Prostate gland (tissue), 2 donors: ENCODE results near the gene ARMC12.

ENCODE experiments used
- POLR2A ChIP-seq: fragments of 450-650 bp; IDR thresholded peaks from one replicate; pipeline ENCODE4 v1.6.1; 2016; ENCODE audit warnings: antibody characterized with exemption, mild to moderate bottlenecking
- TF ChIP-seq, protein P1 (sequence below), 4 experiments: fragments of 200-600 bp in 2 of 4; fragments of 450-650 bp in 2 of 4; sonication (generic) in 2 of 4; IDR thresholded peaks; 1 replicate in 3 of 4; 2 replicates in 1 of 4; pipeline ENCODE4 v1.5.1; 2016 to 2019; ENCODE audit warnings: antibody characterized with exemption in 4 of 4, mild to moderate bottlenecking in 2 of 4, moderate library complexity in 2 of 4

DNA sequence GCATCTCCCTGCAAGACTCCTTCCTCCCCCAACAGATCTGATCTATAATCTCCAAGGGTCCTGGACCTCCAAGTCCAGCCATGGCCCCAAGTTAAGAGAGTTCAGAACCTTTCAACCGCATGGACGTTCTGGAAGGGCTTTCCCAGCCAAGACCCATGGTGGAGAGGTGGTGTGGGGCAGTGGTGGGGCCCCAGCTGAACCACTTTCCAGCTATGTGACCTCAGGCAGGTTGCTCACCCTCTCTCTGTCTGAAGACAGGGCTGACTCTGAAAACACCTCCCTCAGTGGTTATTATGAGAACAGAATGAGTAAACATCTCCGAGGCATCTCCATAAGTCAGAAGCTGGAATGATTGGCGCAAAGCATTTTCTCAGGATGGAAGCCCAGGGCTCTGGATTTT is 59.4 kb downstream of the ARMC12 start:
- TF ChIP-seq, protein P1, sequence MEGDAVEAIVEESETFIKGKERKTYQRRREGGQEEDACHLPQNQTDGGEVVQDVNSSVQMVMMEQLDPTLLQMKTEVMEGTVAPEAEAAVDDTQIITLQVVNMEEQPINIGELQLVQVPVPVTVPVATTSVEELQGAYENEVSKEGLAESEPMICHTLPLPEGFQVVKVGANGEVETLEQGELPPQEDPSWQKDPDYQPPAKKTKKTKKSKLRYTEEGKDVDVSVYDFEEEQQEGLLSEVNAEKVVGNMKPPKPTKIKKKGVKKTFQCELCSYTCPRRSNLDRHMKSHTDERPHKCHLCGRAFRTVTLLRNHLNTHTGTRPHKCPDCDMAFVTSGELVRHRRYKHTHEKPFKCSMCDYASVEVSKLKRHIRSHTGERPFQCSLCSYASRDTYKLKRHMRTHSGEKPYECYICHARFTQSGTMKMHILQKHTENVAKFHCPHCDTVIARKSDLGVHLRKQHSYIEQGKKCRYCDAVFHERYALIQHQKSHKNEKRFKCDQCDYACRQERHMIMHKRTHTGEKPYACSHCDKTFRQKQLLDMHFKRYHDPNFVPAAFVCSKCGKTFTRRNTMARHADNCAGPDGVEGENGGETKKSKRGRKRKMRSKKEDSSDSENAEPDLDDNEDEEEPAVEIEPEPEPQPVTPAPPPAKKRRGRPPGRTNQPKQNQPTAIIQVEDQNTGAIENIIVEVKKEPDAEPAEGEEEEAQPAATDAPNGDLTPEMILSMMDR (IDR thresholded peaks at IDR 0.05) = no peak
- no peak for TF ChIP-seq POLR2A
